Adrenal gland (tissue), 5 donors: ENCODE measurements around the gene TRAPPC5.

ENCODE experiments used
- CTCF ChIP-seq, 6 experiments: fragments of 450-650 bp in 4 of 6; fragments of 200-600 bp in 2 of 6; sonication (generic) in 1 of 6; IDR thresholded peaks; 1 replicate in 5 of 6; 2 replicates in 1 of 6; pipeline versions ENCODE4 v1.5.1 to v1.8.0; 2016 to 2021; ENCODE audit warnings: antibody characterized with exemption in 6 of 6, mild to moderate bottlenecking in 2 of 6, moderate library complexity in 1 of 6
- POLR2A ChIP-seq, 2 donors: fragments of 450-650 bp; IDR thresholded peaks; one replicate each; pipeline ENCODE4 v1.6.1; 2017; ENCODE audit warnings: antibody characterized with exemption in 2 of 2, mild to moderate bottlenecking in 2 of 2, moderate library complexity in 1 of 2
- donor health status: DM: no; HTN: no; CAD: no.

- TF ChIP-seq POLR2A (IDR thresholded peaks at IDR 0.05), result no peak
- TF ChIP-seq CTCF (IDR thresholded peaks at IDR 0.05), result no peak
Observed at GRCh38 chr19:7640803-7641202, 39.8 kb upstream of the TRAPPC5 start.
